Activated CD4-positive, alpha-beta T cell treated with anti-CD3 and anti-CD28 coated beads, Interleukin-2, Interleukin-4, amounts not matched to agents 100 ng/mL and 50 ng/mL, durations not matched to agents 16 hours and 8 hours (primary cell): Measurements from ENCODE around the gene MAGI3.
"Not testable (repeated sequence)": the region's sequence is repeated elsewhere in the genome, so short reads cannot be mapped to it uniquely, and the experiment has no call there.

ENCODE experiments used
- DNase-seq: peaks from one replicate; pipeline ENCODE4 v3.0.0-alpha.2; 2020; ENCODE audit warnings: low spot score

The MAGI3 gene

DNA sequence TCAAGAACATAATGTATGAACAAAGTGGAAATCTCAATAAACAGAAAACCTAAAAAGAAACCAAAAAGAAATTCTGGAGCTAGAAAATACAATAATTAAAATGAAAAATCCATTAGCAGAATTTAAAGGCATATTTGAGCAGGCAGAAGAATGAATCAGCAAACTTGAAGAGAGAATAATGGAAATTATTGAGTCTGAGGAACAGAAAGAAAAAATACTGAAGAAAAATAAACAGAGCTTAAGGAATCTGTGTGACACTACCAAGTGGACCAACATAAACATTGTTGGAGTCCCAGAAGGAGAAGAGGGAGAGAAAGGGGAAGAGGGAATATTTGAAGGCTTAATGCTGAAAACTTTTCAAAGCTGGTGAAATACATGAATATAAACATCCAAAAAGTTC is 54.5 kb downstream of the MAGI3 start:
- DNase-seq: no peak

GRCh38 chr1:113451710-113452109 is 61.4 kb downstream of the MAGI3 start:
- DNase-seq: no peak

DNA sequence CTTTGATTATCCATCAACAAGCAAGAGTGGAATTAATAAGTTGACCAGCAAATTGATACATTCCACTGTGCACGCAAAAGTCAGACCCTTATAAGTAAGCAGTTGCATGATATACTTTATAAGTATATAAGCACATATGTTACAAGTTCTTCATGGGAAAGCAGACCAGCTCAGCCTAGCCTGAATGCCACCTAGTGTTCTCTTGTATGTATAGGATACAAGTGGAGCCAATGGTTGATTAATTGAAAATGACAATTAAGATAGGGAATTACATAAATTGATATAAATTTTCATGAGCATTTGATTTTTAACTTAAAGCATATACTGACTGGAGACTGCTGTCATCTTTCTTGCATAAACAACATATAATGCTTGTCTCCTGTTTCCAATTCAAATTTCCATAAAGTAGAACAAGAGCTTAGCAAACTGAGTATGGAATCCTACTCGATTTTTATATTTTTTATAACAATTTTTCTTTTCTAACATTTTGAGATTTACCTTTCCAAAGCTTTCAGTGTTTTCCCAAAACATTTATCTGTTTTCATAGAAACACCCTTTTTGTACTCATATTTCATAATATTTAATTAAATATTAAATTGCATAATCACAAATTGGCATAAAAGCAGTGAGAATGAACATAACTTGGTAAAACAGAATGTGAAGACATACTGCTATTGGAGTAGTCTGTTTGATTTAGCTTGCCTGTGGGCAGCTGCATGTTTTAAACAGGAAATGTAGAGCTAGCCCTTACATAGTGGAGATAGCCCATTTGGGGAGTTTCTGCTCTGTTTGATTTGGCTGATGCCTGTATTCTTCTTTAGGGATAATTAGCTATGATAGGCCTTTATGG is 62.8 kb downstream of the MAGI3 start:
- DNase-seq: peak; percentile 17

DNA sequence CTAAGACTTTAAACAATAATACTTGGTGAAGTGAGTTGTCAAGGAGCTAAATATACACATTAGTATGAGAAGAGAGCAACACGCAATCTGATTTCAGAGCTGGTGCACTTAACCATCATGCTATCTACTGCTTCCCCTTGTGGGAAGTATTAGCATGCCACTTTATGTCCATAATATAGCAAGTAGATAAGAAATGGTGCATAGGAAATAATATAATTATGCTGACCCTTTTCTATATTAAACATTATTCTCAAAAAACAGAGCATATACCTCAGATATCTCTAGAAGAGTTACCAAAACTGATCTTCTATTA is 63.4 kb downstream of the MAGI3 start:
- DNase-seq: no peak

GRCh38 chr1:113455374-113455773 is 65.1 kb downstream of the MAGI3 start:
- no peak for DNase-seq

- DNase-seq: no peak
Measured at GRCh38 chr1:113456967-113457366, 66.7 kb downstream of the MAGI3 start.

- no peak for DNase-seq
Measured at GRCh38 chr1:113459279-113459678, 69.0 kb downstream of the MAGI3 start.

- DNase-seq: no peak
Measured at GRCh38 chr1:113467991-113468390, 77.7 kb downstream of the MAGI3 start.

DNA sequence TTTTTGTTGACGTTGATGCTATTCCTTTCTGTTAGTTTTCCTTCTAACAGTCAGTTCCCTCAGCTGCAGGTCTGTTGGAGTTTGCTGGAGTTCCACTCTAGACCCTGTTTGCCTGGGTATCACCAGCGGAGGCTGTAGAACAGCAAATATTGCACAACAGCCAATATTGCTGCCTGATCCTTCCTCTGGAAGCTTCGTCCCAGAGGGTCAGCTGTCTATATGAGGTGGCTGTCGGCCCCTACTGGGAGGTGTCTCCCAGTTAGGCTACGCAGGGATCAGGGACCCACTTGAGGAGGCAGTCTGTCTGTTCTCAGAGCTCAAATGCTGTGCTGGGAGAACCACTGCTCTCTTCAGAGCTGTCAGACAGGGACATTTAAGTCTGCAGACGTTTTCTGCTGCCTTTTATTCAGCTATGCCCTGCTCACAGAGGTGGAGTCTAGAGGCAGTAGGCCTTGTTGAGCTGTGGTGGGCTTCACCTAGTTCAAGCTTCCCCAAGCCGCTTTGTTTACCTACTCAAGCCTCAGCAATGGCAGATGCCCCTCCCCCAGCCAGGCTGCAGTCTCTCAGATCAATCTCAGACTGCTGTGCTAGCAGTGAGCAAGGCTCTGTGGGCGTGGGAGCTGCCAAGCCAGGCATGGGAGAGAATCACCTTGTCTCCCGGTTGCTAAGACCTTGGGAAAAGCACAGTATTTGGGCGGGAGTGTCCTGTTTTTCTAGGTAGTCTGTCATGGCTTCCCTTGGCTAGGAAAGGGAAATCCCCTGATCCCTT is 88.3 kb downstream of the MAGI3 start:
- not testable (repeated sequence) for DNase-seq

DNA sequence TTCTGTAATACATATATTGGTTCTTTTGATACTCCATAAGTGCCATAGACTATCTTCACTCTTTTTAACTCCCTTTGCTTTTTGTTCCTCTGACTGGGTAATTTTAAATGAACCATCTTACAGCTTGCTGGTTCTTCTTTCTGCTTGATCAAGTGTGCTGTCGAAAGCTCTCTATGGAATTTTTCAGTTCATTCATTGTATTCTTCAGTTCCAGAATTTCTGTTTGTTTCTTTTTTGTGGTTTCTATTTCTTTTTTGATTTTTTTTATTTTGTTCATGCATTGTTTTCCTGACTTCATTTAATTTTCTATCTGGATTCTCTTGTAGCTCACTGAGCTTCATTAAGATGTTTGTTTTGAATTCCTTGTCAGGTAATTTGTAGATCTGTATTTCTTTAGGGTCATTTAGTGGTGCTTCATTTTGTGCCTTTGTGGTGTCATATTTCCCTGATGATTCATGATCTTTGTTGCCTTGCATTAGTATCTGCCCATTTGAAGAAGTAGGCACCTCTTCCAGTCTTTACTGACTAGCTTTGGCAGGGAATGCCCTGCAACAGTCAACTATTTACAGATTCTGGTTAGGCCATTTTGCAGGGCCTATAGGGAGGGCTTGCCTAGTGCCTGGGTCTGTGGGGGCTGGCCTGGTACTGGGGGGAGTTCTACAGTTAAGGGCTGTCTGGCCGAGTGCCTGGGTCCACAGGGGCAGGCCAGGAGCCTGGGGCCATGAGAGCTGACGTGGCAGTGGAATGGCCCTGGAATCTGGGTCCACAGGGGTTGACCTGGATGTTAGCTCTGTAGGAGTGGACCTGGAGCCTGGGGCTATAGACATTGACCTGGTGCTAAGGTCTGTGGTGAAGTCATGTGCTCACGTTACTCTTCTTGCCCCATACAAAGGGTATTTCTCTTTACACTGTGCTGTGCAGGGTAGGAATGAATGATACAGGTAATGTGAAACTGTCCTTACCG is 89.7 kb downstream of the MAGI3 start:
- DNase-seq: no peak

- not testable (repeated sequence) for DNase-seq
Measured at GRCh38 chr1:113485131-113485530, 94.8 kb downstream of the MAGI3 start.

DNA sequence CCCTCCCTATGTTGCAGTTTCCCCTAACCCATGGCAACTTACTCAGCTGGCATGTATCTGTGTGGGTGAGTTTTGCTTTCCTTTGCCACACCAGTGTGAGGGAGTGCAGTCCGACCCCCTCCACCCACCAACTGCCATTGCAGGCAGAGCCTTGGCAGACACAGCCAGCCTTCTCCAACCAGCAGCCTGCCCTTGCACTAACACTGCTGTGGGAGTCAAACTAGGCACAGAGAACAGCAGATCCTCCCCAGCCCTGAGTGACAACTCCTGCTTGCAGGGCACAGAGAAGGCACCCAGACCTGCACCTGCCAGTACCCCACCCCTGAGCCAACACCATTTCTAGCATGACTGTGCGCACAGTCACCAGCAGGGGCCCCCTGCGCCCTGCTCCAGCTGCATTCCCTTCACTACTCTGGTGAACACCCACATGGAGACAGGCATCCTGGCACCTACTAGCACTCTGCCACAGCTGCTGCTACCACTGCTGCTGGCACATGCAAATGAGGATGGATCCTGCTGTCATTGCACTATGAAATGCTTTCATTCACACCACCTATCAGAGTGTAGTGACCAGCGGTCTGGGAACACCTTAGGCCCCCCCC is 98.4 kb downstream of the MAGI3 start:
- no peak for DNase-seq

DNA sequence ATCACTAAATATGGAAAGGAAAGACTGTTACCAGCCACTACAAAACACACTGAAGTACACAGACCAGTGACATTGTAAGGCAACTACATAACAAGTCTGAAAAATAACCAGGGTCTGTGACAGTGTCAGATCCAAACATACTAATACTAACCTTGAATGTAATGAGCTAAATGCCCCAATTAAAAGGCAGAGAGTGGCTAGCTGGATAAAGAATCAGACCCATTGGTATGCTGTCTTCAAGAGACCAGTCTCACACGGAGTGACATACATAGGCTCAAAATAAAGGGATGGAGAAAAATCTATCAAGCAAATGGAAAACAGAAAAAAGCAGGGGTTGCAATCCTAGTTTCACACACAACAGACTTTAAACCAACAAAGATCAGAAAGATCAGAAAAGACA is 100.1 kb downstream of the MAGI3 start:
- no peak for DNase-seq

- no peak for DNase-seq
Measured at GRCh38 chr1:113493533-113493932, 103.2 kb downstream of the MAGI3 start.

DNA sequence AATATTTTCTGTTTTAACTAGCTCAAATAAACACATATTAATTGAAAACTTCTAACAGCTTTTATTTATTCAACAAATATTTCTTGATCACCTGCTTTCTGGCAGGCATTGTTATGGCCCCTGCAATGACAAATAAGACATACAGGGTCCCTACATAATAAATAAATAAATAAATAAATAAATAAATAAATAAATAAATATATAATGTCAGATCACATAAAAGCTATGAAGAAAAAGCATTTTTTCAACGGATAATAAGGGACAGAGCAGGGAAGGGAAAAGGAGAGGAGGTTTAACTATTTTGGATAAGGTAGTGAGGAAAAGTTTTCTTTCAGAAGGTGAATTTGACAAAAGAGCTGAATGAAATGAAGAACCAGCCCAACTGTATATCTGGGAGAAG is 115.0 kb downstream of the MAGI3 start:
- no peak for DNase-seq

GRCh38 chr1:113507552-113508214 is 117.4 kb downstream of the MAGI3 start:
- no peak for DNase-seq

DNA sequence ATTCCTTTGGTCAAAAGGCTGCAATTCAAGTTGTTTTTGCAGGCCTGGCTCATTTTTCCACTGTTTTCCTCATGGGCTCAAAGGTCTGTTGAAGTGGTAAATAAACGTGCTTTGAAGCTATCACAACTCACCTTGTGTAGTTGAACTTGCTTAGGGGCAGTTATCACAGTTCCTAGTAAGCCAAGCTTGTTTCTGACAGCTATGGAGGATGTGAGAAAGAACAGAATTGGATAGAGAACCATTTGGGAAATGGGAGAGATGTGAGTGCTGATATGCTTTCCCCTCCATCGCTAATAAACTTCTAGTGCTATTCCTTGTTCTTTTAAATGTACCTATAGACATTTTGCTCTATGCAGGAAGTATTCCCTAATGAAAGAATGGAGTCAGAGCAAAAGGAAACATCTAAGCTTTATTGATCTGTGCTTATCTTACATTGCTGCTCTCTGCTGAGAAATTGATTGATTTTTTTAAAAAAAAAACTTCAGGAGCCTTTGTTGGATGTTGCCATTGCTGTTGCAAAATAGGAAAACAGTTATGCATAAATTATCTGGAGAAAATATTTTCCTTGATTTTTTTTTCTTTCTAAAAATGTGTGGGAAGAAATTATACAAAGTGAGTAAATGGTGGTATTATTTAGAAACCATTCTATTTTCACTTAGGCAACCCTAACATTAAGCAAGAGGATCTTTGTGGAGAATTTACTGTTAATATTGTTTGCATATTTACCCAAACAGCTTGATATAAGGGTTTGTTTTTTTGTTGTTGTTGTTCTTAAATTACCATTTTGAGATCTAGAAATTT is 118.2 kb downstream of the MAGI3 start:
- no peak for DNase-seq

DNA sequence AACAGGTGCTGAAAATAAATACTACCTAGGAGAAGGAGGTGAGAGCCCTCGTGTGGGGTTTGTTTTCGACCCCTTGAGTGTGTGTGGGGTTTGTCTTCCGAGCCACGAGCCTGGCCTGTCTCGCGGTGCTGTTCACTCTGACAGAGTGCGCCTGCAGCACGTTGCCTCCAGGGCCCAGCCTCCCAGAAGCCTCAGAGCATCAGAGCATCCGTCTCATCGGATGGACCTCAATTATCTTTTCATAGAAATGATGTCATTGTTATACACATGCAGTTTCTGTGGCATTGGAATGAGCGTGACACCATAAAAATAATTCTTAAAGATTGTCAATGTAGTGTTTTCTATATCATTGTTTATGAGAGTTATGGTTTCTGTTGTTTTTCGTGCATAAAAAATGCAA is 119.5 kb downstream of the MAGI3 start:
- not testable (repeated sequence) for DNase-seq

- DNase-seq: no peak
Measured at GRCh38 chr1:113511269-113511668, 121.0 kb downstream of the MAGI3 start.

DNA sequence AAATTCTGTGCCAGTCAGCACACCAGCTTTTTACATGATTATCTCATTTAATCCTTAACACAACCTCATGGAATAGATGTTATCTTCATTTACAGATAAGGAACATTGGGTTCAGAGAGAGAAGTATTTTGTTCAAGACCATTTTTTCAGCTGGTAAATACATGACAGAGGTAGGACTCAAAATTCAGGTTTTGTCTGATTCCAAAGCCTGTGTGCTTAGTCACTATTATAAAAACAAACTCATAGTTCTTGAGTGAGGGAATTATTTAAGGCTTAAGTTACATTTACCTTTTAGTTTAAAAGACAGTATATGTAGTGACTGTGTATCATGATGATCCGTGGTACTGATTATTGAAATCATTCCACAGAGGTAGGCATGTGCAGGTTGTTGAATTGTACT is 125.2 kb downstream of the MAGI3 start:
- no peak for DNase-seq

DNA sequence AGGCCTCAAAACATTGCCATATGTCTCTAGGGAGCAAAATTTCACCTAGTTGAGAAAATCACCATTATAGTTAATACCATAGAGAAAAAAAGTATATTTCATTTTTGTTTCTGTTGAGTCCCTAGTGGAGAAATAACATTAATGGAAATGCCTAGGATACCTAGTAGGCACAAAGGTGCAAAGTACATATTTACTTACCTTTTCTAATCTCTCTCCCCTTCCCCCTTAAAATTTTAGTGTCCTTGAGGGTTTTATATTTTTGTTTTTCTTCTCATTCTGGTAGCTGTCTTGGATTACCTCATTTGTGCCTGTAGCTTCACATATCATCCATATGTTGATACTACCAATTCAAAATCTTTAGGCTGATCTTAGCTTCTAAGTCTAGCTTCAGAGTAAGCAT is 127.0 kb downstream of the MAGI3 start:
- no peak for DNase-seq
